HepG2 (cell line): Measurements from ENCODE around the gene ZIC2. TPM values are rescaled to one million over a fixed set of nuclear protein-coding genes. Genes with fewer than 3 reads are reported as not detected.

ENCODE experiments used
- ATF1 ChIP-seq: IDR thresholded peaks from 2 replicates; pipeline ENCODE4 v1.6.1; 2016; ENCODE audit warnings: mild to moderate bottlenecking, control low read depth
- CBX1 ChIP-seq: IDR thresholded peaks from one replicate; pipeline ENCODE4 v1.6.1; 2016; ENCODE audit warnings: antibody characterized with exemption, low read depth
- CBX2 ChIP-seq, 2 experiments: fragments of 200-600 bp in 1 of 2; sonication (generic); formaldehyde crosslinking in 1 of 2; IDR thresholded peaks; 2 replicates each; pipeline versions ENCODE4 v1.7.0 to v1.8.1; 2018 to 2022; ENCODE audit warnings: low read depth in 2 of 2, low read length in 1 of 2, mild to moderate bottlenecking in 1 of 2, missing genetic modification reagents in 1 of 2
- CCAR2 ChIP-seq: fragments of 200-400 bp; formaldehyde crosslinking; optimal IDR thresholded peaks from 2 replicates; pipeline ENCODE3; 2018; ENCODE audit warnings: low read depth, mild to moderate bottlenecking, low read length, moderate library complexity
- GATA4 ChIP-seq: sonication (generic); IDR thresholded peaks from 2 replicates; pipeline ENCODE4 v1.6.1; 2016; ENCODE audit warnings: antibody characterized with exemption, low read depth, borderline replicate concordance
- JDP2 ChIP-seq: sonication (generic); formaldehyde crosslinking; IDR thresholded peaks from 2 replicates; pipeline ENCODE4 v1.8.1; 2022; ENCODE audit warnings: missing genetic modification reagents, borderline replicate concordance
- KDM5B ChIP-seq: sonication (generic); formaldehyde crosslinking; IDR thresholded peaks from 2 replicates; pipeline ENCODE4 v1.4.0; 2020; ENCODE audit warnings: missing genetic modification reagents, mild to moderate bottlenecking, borderline replicate concordance
- KIAA2018 ChIP-seq: sonication (generic); formaldehyde crosslinking; IDR thresholded peaks from 2 replicates; pipeline ENCODE4 v1.5.0; 2020; ENCODE audit warnings: mild to moderate bottlenecking, missing genetic modification reagents, borderline replicate concordance
- SKI ChIP-seq: fragments of 450-650 bp; IDR thresholded peaks from one replicate; pipeline ENCODE4 v1.6.1; 2018; ENCODE audit warnings: mild to moderate bottlenecking; ENCODE audit not compliant: partially characterized antibody
- SMC3 ChIP-seq: IDR thresholded peaks from 2 replicates; pipeline ENCODE4 v1.6.1; 2011; ENCODE audit warnings: low read length, improper control_type of control experiment
- ZFP1 ChIP-seq: IDR thresholded peaks from 2 replicates; pipeline ENCODE4 v1.6.1; 2016
- ZMYM4 ChIP-seq: sonication (generic); formaldehyde crosslinking; IDR thresholded peaks from 2 replicates; pipeline ENCODE4 v1.8.1; 2023; ENCODE audit warnings: mild to moderate bottlenecking, missing genetic modification reagents
- ZNF430 ChIP-seq: sonication (generic); formaldehyde crosslinking; IDR thresholded peaks from 2 replicates; pipeline ENCODE4 v1.9.0; 2021; ENCODE audit warnings: mild to moderate bottlenecking, missing genetic modification reagents
- ZNF496 ChIP-seq: sonication (generic); formaldehyde crosslinking; IDR thresholded peaks from 2 replicates; pipeline ENCODE4 v1.8.1; 2023; ENCODE audit warnings: mild to moderate bottlenecking, moderate library complexity, missing genetic modification reagents; ENCODE audit not compliant: insufficient replicate concordance
- ZNF597 ChIP-seq: sonication (generic); formaldehyde crosslinking; IDR thresholded peaks from 2 replicates; pipeline ENCODE4 v1.5.0; 2020; ENCODE audit warnings: missing genetic modification reagents
- ZNF761 ChIP-seq: sonication (generic); formaldehyde crosslinking; conservative IDR thresholded peaks from 2 replicates; pipeline ENCODE4 v1.4.0; 2020; ENCODE audit warnings: mild to moderate bottlenecking, missing genetic modification reagents
- ZSCAN25 ChIP-seq: sonication (generic); formaldehyde crosslinking; IDR thresholded peaks from 2 replicates; pipeline ENCODE4 v1.8.0; 2022; ENCODE audit warnings: mild to moderate bottlenecking, missing genetic modification reagents
- polyA plus RNA-seq, 8 experiments: library from polyadenylated mRNA; depleted of rRNA in 3 of 8; stranded (reverse) in 7 of 8; unstranded in 1 of 8; fragments of >200 nt; fragmentation: Illumina TruSeq in 4 of 8; extraction: Trizol in 4 of 8; gene quantifications; 2 replicates each; pipeline versions ENCODE4 v1.2.1 to v1.2.3, GENCODE V29; 2011 to 2016; ENCODE audit warnings: low read depth in 4 of 8, missing spikeins in 1 of 8, mixed read lengths in 1 of 8; ENCODE audit not compliant: insufficient read depth in 1 of 8
- total RNA-seq, 5 experiments: library from RNA; depleted of rRNA; stranded (reverse); fragments of >200 nt; fragmentation: Illumina TruSeq; extraction: Trizol; gene quantifications; 2 replicates each; pipeline ENCODE4 v1.2.3, GENCODE V29; 2016; ENCODE audit warnings: low read depth in 1 of 5
- TF ChIP-seq, protein P1 (sequence below): sonication (generic); formaldehyde crosslinking; IDR thresholded peaks from 2 replicates; pipeline ENCODE4 v1.4.0; 2020; ENCODE audit warnings: missing genetic modification reagents
- TF ChIP-seq, protein P2 (sequence below): sonication (generic); formaldehyde crosslinking; IDR thresholded peaks from 2 replicates; pipeline ENCODE4 v1.4.0; 2020; ENCODE audit warnings: missing genetic modification reagents

ZIC2 gene
- total and polyA plus RNA-seq, 2 of the 13 experiments (the other 11 are each of a cell fraction or from before 2014, with no cell fraction given) = 0.13 TPM; not detected in 1

GRCh38 chr13:99941086-99941485 lies 40.5 kb upstream of the ZIC2 start (continued):
- TF ChIP-seq, protein P1, sequence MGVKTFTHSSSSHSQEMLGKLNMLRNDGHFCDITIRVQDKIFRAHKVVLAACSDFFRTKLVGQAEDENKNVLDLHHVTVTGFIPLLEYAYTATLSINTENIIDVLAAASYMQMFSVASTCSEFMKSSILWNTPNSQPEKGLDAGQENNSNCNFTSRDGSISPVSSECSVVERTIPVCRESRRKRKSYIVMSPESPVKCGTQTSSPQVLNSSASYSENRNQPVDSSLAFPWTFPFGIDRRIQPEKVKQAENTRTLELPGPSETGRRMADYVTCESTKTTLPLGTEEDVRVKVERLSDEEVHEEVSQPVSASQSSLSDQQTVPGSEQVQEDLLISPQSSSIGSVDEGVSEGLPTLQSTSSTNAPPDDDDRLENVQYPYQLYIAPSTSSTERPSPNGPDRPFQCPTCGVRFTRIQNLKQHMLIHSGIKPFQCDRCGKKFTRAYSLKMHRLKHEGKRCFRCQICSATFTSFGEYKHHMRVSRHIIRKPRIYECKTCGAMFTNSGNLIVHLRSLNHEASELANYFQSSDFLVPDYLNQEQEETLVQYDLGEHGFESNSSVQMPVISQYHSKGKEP (CRISPR knock-in tag) = no peak
- TF ChIP-seq CCAR2 = no peak
- TF ChIP-seq, protein P2, sequence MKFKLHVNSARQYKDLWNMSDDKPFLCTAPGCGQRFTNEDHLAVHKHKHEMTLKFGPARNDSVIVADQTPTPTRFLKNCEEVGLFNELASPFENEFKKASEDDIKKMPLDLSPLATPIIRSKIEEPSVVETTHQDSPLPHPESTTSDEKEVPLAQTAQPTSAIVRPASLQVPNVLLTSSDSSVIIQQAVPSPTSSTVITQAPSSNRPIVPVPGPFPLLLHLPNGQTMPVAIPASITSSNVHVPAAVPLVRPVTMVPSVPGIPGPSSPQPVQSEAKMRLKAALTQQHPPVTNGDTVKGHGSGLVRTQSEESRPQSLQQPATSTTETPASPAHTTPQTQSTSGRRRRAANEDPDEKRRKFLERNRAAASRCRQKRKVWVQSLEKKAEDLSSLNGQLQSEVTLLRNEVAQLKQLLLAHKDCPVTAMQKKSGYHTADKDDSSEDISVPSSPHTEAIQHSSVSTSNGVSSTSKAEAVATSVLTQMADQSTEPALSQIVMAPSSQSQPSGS (CRISPR knock-in tag) = peak; percentile 41; the same call in 1 of the 2 replicates
- peak; percentile 65 for TF ChIP-seq ZMYM4 (CRISPR knock-in tag)
- no peak for TF ChIP-seq ZNF597 (CRISPR knock-in tag)
- no peak for TF ChIP-seq CBX2 (IDR thresholded peaks at IDR 0.05; ENCODE audit: low read depth, low read length)
- peak; percentile 44; the same call in 1 of the 2 replicates for TF ChIP-seq CBX2 (CRISPR knock-in tag; IDR thresholded peaks at IDR 0.05; ENCODE audit: low read depth)
- TF ChIP-seq KIAA2018 (CRISPR knock-in tag) = no peak
- peak; percentile 66; the same call in 1 of the 2 replicates for TF ChIP-seq ZFP1 (CRISPR knock-in tag)
- TF ChIP-seq JDP2 (CRISPR knock-in tag) = no peak
- peak; percentile 27; the same call in 1 of the 2 replicates for TF ChIP-seq ZNF430
- peak; percentile 52 for TF ChIP-seq SKI
- TF ChIP-seq ZSCAN25 (CRISPR knock-in tag) = no peak
- no peak for TF ChIP-seq SMC3
- peak; percentile 51 for TF ChIP-seq CBX1
- no peak for TF ChIP-seq KDM5B
- TF ChIP-seq ZNF761 (CRISPR knock-in tag) = no peak
- no peak for TF ChIP-seq ATF1
- 0 out of 2 replicates have a peak, but pooled peaks have one; percentile 27 for TF ChIP-seq GATA4
- TF ChIP-seq ZNF496 (CRISPR knock-in tag) = no peak
